Mucosa of gallbladder (tissue), 1 donor: ENCODE results near the gene MCFD2. TPM values are rescaled to one million over a fixed set of nuclear protein-coding genes. Genes with fewer than 3 reads are reported as not detected.
"Not testable (repeated sequence)": the region's sequence is repeated elsewhere in the genome, so short reads cannot be mapped to it uniquely, and the experiment has no call there.

Experiments
- DNase-seq: peaks from one replicate; pipeline ENCODE4 v3.0.0-alpha.2; 2020; ENCODE audit warnings: low spot score
- total RNA-seq: library from RNA; stranded (reverse); gene quantifications from one replicate; pipeline ENCODE4 v1.2.1, GENCODE V29; 2021
- donor health status: DM: no; HTN: no; CAD: no.

The MCFD2 gene
- total RNA-seq, 1 donor from 2014 or later = 78.9 TPM

GRCh38 chr2:46902465-46902864 lies 13.1 kb downstream of the MCFD2 start:
- no peak for DNase-seq

- DNase-seq = no peak
These were observed 14.0 kb downstream of the MCFD2 start for GRCh38 chr2:46901611-46902010.

GRCh38 chr2:46900381-46900780 lies 15.2 kb downstream of the MCFD2 start:
- DNase-seq = no peak

- no peak for DNase-seq
These were observed 16.6 kb downstream of the MCFD2 start for GRCh38 chr2:46899053-46899452.

- DNase-seq = no peak
These were observed 17.6 kb downstream of the MCFD2 start for GRCh38 chr2:46898024-46898423.

- DNase-seq = no peak
These were observed 22.2 kb downstream of the MCFD2 start for GRCh38 chr2:46893269-46893939.

- no peak for DNase-seq
These were observed 23.6 kb downstream of the MCFD2 start for GRCh38 chr2:46891956-46892553.

- no peak for DNase-seq
These were observed 27.1 kb downstream of the MCFD2 start for GRCh38 chr2:46888421-46888952.

- no peak for DNase-seq
These were observed 28.3 kb downstream of the MCFD2 start for GRCh38 chr2:46887028-46887885.

GRCh38 chr2:46886268-46887027 lies 29.2 kb downstream of the MCFD2 start:
- no peak for DNase-seq

- no peak for DNase-seq
These were observed 30.2 kb downstream of the MCFD2 start for GRCh38 chr2:46885376-46885775.

- no peak for DNase-seq
These were observed 36.1 kb downstream of the MCFD2 start for GRCh38 chr2:46879511-46879910.

- DNase-seq = peak; percentile 29
These were observed 36.7 kb downstream of the MCFD2 start for GRCh38 chr2:46878886-46879285.

- no peak for DNase-seq
These were observed 37.2 kb downstream of the MCFD2 start for GRCh38 chr2:46878240-46878877.

GRCh38 chr2:46877619-46878113 lies 37.9 kb downstream of the MCFD2 start:
- no peak for DNase-seq

GRCh38 chr2:46876741-46877384 lies 38.7 kb downstream of the MCFD2 start:
- DNase-seq = peak; percentile 36

GRCh38 chr2:46875962-46876689 lies 39.5 kb downstream of the MCFD2 start:
- DNase-seq = not testable (repeated sequence)

- DNase-seq = no peak
These were observed 40.2 kb downstream of the MCFD2 start for GRCh38 chr2:46875226-46875899.

- DNase-seq = no peak
These were observed 41.2 kb downstream of the MCFD2 start for GRCh38 chr2:46874236-46874929.
